ENCODE results near the gene ALOX5AP.

DNA sequence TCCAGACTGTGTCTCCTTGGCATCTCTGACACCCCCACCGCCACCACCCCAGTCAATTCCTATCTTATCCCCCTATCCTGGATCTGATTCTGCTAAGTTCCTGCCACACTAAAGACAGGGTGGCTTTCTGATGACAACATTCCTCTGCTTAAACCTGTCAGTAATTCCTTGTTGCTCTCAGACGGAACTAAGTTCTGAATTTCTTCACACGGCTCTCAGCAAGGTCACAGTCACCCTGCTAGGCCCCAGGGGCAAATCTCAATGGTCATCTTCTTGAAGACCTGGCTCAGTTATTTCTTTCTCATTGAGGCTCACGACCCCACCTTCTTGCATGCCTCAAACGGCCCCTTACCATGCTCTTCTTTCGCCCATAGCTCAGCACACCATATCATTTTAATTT, 7.6 kb downstream of the ALOX5AP start:
- TF ChIP-seq, protein P1, sequence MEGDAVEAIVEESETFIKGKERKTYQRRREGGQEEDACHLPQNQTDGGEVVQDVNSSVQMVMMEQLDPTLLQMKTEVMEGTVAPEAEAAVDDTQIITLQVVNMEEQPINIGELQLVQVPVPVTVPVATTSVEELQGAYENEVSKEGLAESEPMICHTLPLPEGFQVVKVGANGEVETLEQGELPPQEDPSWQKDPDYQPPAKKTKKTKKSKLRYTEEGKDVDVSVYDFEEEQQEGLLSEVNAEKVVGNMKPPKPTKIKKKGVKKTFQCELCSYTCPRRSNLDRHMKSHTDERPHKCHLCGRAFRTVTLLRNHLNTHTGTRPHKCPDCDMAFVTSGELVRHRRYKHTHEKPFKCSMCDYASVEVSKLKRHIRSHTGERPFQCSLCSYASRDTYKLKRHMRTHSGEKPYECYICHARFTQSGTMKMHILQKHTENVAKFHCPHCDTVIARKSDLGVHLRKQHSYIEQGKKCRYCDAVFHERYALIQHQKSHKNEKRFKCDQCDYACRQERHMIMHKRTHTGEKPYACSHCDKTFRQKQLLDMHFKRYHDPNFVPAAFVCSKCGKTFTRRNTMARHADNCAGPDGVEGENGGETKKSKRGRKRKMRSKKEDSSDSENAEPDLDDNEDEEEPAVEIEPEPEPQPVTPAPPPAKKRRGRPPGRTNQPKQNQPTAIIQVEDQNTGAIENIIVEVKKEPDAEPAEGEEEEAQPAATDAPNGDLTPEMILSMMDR (IDR thresholded peaks at IDR 0.05; ENCODE audit: insufficient read depth, low read length), result no peak
- TF ChIP-seq, protein P2, sequence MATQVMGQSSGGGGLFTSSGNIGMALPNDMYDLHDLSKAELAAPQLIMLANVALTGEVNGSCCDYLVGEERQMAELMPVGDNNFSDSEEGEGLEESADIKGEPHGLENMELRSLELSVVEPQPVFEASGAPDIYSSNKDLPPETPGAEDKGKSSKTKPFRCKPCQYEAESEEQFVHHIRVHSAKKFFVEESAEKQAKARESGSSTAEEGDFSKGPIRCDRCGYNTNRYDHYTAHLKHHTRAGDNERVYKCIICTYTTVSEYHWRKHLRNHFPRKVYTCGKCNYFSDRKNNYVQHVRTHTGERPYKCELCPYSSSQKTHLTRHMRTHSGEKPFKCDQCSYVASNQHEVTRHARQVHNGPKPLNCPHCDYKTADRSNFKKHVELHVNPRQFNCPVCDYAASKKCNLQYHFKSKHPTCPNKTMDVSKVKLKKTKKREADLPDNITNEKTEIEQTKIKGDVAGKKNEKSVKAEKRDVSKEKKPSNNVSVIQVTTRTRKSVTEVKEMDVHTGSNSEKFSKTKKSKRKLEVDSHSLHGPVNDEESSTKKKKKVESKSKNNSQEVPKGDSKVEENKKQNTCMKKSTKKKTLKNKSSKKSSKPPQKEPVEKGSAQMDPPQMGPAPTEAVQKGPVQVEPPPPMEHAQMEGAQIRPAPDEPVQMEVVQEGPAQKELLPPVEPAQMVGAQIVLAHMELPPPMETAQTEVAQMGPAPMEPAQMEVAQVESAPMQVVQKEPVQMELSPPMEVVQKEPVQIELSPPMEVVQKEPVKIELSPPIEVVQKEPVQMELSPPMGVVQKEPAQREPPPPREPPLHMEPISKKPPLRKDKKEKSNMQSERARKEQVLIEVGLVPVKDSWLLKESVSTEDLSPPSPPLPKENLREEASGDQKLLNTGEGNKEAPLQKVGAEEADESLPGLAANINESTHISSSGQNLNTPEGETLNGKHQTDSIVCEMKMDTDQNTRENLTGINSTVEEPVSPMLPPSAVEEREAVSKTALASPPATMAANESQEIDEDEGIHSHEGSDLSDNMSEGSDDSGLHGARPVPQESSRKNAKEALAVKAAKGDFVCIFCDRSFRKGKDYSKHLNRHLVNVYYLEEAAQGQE (IDR thresholded peaks at IDR 0.05; ENCODE audit: insufficient replicate concordance, low read depth), result no peak
- TF ChIP-seq POLR2AphosphoS5 (IDR thresholded peaks at IDR 0.05; ENCODE audit: low read depth), result no peak
